ENCODE data around the gene MPHOSPH6.

The MPHOSPH6 gene

GRCh38 chr16:82108100-82108499, 61.9 kb downstream of the MPHOSPH6 start:
- H3K4me3 ChIP-seq (ENCODE audit: insufficient read depth, low read depth, low read length, poor library complexity, severe bottlenecking) = no peak overlapping the region
- H3K27me3 ChIP-seq (replicated peaks; ENCODE audit: control insufficient read depth, insufficient read depth, low read length, poor library complexity, severe bottlenecking) = no peaks in the 10 kb centered on the region
- no peaks in the 10 kb centered on the region for H3K36me3 ChIP-seq (ENCODE audit: control insufficient read depth, insufficient read depth, low read length)
- no peak for DNase-seq
- H3K4me1 ChIP-seq (ENCODE audit: control insufficient read depth, insufficient read depth, low read length, poor library complexity, severe bottlenecking) = no peaks in the 10 kb centered on the region
- H3K9me3 ChIP-seq (ENCODE audit: control insufficient read depth, low read length) = no peaks in the 10 kb centered on the region
- H3K27ac ChIP-seq (ENCODE audit: insufficient read depth, low read length, poor library complexity, severe bottlenecking) = no peak overlapping the region

DNA sequence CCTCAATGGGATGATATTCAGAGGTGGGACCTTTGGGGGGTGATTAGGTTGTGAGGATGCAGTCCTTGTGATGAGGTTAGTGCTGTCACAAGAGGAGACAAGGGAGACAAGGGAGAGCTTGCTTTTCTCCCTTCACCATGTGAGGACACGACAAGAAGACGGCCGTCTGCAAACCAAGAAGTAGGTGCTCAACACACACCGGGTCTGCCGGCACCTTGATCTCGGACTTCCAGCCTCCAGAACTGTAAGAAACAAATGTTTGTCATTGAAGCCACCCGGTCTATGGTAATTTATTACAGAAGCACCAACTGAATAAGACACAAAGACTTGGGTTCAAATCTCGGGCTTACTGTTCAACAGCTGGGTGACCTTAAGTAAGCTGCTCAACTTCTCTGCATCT, 64.9 kb downstream of the MPHOSPH6 start:
- Histone ChIP-seq H3K27me3 (replicated peaks; ENCODE audit: control insufficient read depth, insufficient read depth, low read length, poor library complexity, severe bottlenecking) (no peaks in the 10 kb centered on the region), H3K36me3 (ENCODE audit: control insufficient read depth, insufficient read depth, low read length) (no peaks in the 10 kb centered on the region), H3K27ac (ENCODE audit: insufficient read depth, low read length, poor library complexity, severe bottlenecking) (no peak overlapping the region), H3K9me3 (ENCODE audit: control insufficient read depth, low read length) (no peaks in the 10 kb centered on the region), H3K4me3 (ENCODE audit: insufficient read depth, low read depth, low read length, poor library complexity, severe bottlenecking) (no peak overlapping the region), H3K4me1 (ENCODE audit: control insufficient read depth, insufficient read depth, low read length, poor library complexity, severe bottlenecking) (no peaks in the 10 kb centered on the region)
- no peak for DNase-seq
